ENCODE measurements around the gene TMEM132D.

- TF ChIP-seq REST (IDR thresholded peaks at IDR 0.05; ENCODE audit: insufficient read depth in 1 of 2, low read depth in 2 of 2, low read length in 1 of 2) (no peak), CTCF (IDR thresholded peaks at IDR 0.05) (no peak)
Observed at GRCh38 chr12:129527506-129527905, 376.3 kb downstream of the TMEM132D start.
